ENCODE measurements around the gene TSPAN12. TPM values are rescaled to one million over a fixed set of nuclear protein-coding genes. Genes with fewer than 3 reads are reported as not detected.

The TSPAN12 gene
- polyA plus RNA-seq, 2 of the 4 experiments (the other 2 are of a cell fraction): 0.62 to 0.98 TPM

DNA sequence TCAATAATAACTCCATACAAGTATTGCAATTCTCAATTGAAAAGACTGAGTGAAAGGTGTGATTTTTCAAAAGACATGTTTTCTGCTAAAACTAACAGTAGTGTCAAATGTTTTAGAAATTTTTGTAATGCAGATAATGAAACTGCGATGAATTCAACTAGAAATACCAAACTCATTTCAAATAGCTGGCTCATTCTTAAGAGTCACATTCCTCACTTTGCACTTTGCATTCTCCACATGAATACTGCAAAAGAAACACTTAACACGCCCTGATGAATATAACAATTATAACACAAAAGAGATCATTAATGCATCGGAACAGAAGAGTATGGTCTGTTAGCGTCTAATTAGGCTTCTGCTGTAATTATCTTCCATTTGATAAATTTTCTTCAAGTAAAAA lies 15.5 kb upstream of the TSPAN12 start:
- ATAC-seq (no peak), FAIRE-seq (no peak)
- POLR2A ChIA-PET: no interaction called here

DNA sequence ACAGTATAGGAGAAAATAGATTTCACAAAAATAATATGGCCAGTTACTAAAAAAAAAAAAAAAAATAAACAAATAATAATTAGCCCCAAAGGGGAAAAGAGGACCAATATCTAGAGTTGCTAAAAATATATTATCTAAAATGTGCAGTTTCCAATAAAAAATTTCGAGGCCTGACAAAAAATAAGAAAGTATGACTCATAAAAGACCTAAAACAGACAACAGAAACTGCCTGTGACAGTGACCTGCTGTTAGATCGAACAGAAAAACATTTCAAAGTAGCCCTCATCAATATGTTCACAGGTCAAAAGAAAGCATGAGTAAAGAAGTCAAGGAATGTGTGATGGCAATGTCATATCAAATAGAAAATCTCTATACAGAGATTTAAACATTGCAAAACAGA lies 11.8 kb upstream of the TSPAN12 start:
- no peak overlapping the region for H3K27ac ChIP-seq
- no peak overlapping the region for H3K4me2 ChIP-seq
- H3K4me3 ChIP-seq: no peak overlapping the region
- no peaks in the 10 kb centered on the region for H3K9me3 ChIP-seq
- FAIRE-seq: no peak
- no peak for DNase-seq (ENCODE audit: low read depth in 1 of 2, low spot score in 1 of 2)
- ChIA-PET POLR2A (no interaction called here), CTCF (no interaction called here)
- no peaks in the 10 kb centered on the region for H3K4me1 ChIP-seq
- no peak for ATAC-seq
- WGBS (ENCODE audit: missing lambda C conversion rate): 1% methylated on average over 2 of the region's 2 CpGs
- no peak for TF ChIP-seq ESRRA (IDR thresholded peaks at IDR 0.05; ENCODE audit: borderline replicate concordance, low read length)
- no peak for TF ChIP-seq ATOH8 (CRISPR knock-in tag; IDR thresholded peaks at IDR 0.05; ENCODE audit: low read depth)
- TF ChIP-seq MAFK (IDR thresholded peaks at IDR 0.05; ENCODE audit: partially characterized antibody): no peak
- no peak for TF ChIP-seq HES2 (IDR thresholded peaks at IDR 0.05)
- TF ChIP-seq CBX2 (IDR thresholded peaks at IDR 0.05; ENCODE audit: borderline replicate concordance, low read depth): no peak
- TF ChIP-seq HDAC2 (IDR thresholded peaks at IDR 0.05): no peak
- TF ChIP-seq MAX (IDR thresholded peaks at IDR 0.05): no peak
- TF ChIP-seq KDM5A (IDR thresholded peaks at IDR 0.05): no peak
- TF ChIP-seq FOSB (CRISPR knock-in tag; IDR thresholded peaks at IDR 0.05): no peak
- no peak for TF ChIP-seq RAD21 (conservative IDR thresholded peaks at IDR 0.05 in 1 of 2, IDR thresholded peaks at IDR 0.05 in 1 of 2)
- TF ChIP-seq CHD2 (IDR thresholded peaks at IDR 0.05; ENCODE audit: low read length, partially characterized antibody): no peak
- no peak for TF ChIP-seq FOXS1 (CRISPR knock-in tag; IDR thresholded peaks at IDR 0.05)
- TF ChIP-seq NFE2L2 (conservative IDR thresholded peaks at IDR 0.05; ENCODE audit: low read length): no peak
- no peak for TF ChIP-seq RFX5 (IDR thresholded peaks at IDR 0.05)
- no peak for TF ChIP-seq NPAS2 (CRISPR knock-in tag; IDR thresholded peaks at IDR 0.05; ENCODE audit: borderline replicate concordance)
- TF ChIP-seq ZSCAN20 (CRISPR knock-in tag; IDR thresholded peaks at IDR 0.05): no peak
- no peak for TF ChIP-seq EHMT2 (IDR thresholded peaks at IDR 0.05; ENCODE audit: low read depth)
- TF ChIP-seq, protein P1, sequence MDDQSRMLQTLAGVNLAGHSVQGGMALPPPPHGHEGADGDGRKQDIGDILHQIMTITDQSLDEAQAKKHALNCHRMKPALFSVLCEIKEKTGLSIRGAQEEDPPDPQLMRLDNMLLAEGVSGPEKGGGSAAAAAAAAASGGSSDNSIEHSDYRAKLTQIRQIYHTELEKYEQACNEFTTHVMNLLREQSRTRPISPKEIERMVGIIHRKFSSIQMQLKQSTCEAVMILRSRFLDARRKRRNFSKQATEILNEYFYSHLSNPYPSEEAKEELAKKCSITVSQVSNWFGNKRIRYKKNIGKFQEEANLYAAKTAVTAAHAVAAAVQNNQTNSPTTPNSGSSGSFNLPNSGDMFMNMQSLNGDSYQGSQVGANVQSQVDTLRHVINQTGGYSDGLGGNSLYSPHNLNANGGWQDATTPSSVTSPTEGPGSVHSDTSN (IDR thresholded peaks at IDR 0.05): no peak
- no peak for TF ChIP-seq SMC3 (IDR thresholded peaks at IDR 0.05)
- no peak for TF ChIP-seq MYC (IDR thresholded peaks at IDR 0.05; ENCODE audit: borderline replicate concordance, low read length)

More for the DNA sequence above, 15.5 kb upstream of the TSPAN12 start:
- CTCF ChIA-PET: no interaction called here
- Histone ChIP-seq H3K9me3 (no peaks in the 10 kb centered on the region), H3K4me3 (no peak overlapping the region), H3K27ac (no peak overlapping the region), H3K4me2 (no peak overlapping the region), H3K4me1 (no peaks in the 10 kb centered on the region)
- DNase-seq (ENCODE audit: low read depth in 1 of 2, low spot score in 1 of 2): no peak
- WGBS (ENCODE audit: missing lambda C conversion rate): 39% methylated on average over 4 of the region's 4 CpGs
- TF ChIP-seq GATA3 (IDR thresholded peaks at IDR 0.05; ENCODE audit: borderline replicate concordance) (no peak), MAX (IDR thresholded peaks at IDR 0.05) (no peak), BHLHE40 (IDR thresholded peaks at IDR 0.05; ENCODE audit: low read depth, low read length) (no peak)
- TF ChIP-seq, protein P1 (IDR thresholded peaks at IDR 0.05): no peak

Measured in A549 (cell line).